Measurements from ENCODE around the gene ACOXL.

DNA sequence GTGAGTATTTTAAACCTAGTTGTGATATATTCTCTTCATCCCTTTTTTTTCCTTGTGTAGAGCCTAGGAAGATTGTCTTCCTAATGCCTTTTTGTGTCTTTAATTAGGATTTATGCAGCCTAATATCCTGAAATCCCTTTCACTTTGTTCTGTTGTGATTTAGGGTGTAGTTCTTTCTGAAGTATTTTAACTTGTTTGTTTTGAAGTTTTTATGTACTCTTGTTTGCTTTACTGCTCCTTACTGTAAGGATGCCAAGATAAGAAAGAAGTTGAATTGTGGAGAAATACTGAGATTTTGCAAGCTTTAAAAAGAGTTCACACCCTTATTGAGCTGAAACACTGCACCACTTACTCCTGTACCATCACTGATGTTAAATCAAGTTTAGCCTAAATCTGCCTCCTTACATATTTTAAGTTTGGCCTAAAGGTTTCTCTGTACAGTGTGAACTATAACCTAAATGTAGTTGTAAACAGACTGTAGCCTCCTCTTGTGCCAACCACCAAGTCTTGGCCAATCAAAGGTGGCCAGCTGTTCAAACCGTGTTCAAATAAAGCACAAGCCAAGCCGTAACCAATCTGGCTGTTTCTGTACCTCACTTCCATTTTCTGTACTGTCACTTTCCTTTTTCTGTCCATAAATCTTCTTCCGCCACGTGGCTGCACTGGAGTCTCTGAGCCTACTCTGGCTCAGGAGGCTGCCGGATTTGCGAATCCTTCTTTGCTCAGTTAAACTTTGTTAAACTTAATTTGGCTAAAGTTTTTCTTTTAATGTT lies 17.7 kb upstream of the ACOXL start:
- TF ChIP-seq, protein P1, sequence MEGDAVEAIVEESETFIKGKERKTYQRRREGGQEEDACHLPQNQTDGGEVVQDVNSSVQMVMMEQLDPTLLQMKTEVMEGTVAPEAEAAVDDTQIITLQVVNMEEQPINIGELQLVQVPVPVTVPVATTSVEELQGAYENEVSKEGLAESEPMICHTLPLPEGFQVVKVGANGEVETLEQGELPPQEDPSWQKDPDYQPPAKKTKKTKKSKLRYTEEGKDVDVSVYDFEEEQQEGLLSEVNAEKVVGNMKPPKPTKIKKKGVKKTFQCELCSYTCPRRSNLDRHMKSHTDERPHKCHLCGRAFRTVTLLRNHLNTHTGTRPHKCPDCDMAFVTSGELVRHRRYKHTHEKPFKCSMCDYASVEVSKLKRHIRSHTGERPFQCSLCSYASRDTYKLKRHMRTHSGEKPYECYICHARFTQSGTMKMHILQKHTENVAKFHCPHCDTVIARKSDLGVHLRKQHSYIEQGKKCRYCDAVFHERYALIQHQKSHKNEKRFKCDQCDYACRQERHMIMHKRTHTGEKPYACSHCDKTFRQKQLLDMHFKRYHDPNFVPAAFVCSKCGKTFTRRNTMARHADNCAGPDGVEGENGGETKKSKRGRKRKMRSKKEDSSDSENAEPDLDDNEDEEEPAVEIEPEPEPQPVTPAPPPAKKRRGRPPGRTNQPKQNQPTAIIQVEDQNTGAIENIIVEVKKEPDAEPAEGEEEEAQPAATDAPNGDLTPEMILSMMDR (IDR thresholded peaks at IDR 0.05): no peak
- TF ChIP-seq POLR2A (IDR thresholded peaks at IDR 0.05): no peak

Data from body of pancreas (tissue), 4 donors.